Neutrophil (primary cell): ENCODE results near the gene ATP5F1E.
A peak's percentile ranks its signal among the peaks of the same experiment; 100 is the strongest.
"Not testable (repeated sequence)": the region's sequence is repeated elsewhere in the genome, so short reads cannot be mapped to it uniquely, and the experiment has no call there.

Experiments
- H3K27ac ChIP-seq: fragments of 200-600 bp; sonication (generic); 2 replicates; pipeline ENCODE4 v1.5.1; 2016; ENCODE audit warnings: mild to moderate bottlenecking, moderate library complexity
- H3K27me3 ChIP-seq: fragments of 200-600 bp; sonication (generic); 2 replicates; pipeline ENCODE4 v1.6.0; 2016; ENCODE audit warnings: mild to moderate bottlenecking
- H3K36me3 ChIP-seq: fragments of 200-600 bp; sonication (generic); 2 replicates; pipeline ENCODE4 v1.5.1; 2017
- H3K4me1 ChIP-seq, 2 experiments: fragments of 200-600 bp in 1 of 2; sonication (generic) in 1 of 2; 1 replicate in 1 of 2; 2 replicates in 1 of 2; pipeline versions ENCODE4 v1.5.1 to v1.6.1; 2013 to 2016; ENCODE audit warnings: low read depth in 1 of 2, low read length in 1 of 2, mild to moderate bottlenecking in 1 of 2, moderate library complexity in 1 of 2; ENCODE audit not compliant: control insufficient read depth in 1 of 2, insufficient read depth in 1 of 2
- H3K4me3 ChIP-seq, 2 experiments: fragments of 200-600 bp in 1 of 2; sonication (generic) in 1 of 2; 1 replicate in 1 of 2; 2 replicates in 1 of 2; pipeline ENCODE4 v1.5.1; 2013 to 2016; ENCODE audit warnings: low read depth in 1 of 2, low read length in 1 of 2, mild to moderate bottlenecking in 1 of 2, moderate library complexity in 1 of 2
- H3K9me3 ChIP-seq: fragments of 200-600 bp; sonication (generic); 2 replicates; pipeline ENCODE4 v1.5.1; 2016
- TF ChIP-seq, protein P1 (sequence below): fragments of 200-600 bp; sonication (generic); IDR thresholded peaks from 2 replicates; pipeline ENCODE4 v1.5.1; 2016; ENCODE audit warnings: antibody characterized with exemption

ATP5F1E gene

DNA sequence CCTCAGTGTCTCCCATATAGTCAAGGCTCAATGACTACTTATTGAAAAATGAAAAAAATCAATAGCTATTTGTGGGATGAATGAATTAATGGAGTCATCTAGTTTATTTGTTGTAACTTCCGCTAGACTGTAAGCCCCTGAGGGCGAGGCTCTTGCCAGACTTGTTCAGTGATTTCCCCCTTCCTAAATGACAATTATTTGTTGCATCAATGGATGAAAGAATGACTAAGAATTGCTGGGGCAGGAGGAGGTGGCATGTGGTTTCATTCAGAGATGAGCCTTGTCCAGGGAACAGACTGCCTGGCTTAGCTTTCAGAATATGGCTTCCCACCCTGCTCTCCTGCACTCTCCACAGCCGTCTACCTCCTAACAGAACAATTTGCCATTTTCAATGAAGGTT, 11.6 kb upstream of the ATP5F1E start:
- Histone ChIP-seq H3K27me3 (no peaks in the 10 kb centered on the region), H3K36me3 (no peaks in the 10 kb centered on the region), H3K4me1 (peaks cover 22 to 29% of the 10 kb centered on the region in 2 experiments), H3K27ac (no peak overlapping the region), H3K4me3 (peak overlapping the region in 1 of 2 experiments; percentile 87), H3K9me3 (no peaks in the 10 kb centered on the region)
- TF ChIP-seq, protein P1, sequence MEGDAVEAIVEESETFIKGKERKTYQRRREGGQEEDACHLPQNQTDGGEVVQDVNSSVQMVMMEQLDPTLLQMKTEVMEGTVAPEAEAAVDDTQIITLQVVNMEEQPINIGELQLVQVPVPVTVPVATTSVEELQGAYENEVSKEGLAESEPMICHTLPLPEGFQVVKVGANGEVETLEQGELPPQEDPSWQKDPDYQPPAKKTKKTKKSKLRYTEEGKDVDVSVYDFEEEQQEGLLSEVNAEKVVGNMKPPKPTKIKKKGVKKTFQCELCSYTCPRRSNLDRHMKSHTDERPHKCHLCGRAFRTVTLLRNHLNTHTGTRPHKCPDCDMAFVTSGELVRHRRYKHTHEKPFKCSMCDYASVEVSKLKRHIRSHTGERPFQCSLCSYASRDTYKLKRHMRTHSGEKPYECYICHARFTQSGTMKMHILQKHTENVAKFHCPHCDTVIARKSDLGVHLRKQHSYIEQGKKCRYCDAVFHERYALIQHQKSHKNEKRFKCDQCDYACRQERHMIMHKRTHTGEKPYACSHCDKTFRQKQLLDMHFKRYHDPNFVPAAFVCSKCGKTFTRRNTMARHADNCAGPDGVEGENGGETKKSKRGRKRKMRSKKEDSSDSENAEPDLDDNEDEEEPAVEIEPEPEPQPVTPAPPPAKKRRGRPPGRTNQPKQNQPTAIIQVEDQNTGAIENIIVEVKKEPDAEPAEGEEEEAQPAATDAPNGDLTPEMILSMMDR, result no peak

DNA sequence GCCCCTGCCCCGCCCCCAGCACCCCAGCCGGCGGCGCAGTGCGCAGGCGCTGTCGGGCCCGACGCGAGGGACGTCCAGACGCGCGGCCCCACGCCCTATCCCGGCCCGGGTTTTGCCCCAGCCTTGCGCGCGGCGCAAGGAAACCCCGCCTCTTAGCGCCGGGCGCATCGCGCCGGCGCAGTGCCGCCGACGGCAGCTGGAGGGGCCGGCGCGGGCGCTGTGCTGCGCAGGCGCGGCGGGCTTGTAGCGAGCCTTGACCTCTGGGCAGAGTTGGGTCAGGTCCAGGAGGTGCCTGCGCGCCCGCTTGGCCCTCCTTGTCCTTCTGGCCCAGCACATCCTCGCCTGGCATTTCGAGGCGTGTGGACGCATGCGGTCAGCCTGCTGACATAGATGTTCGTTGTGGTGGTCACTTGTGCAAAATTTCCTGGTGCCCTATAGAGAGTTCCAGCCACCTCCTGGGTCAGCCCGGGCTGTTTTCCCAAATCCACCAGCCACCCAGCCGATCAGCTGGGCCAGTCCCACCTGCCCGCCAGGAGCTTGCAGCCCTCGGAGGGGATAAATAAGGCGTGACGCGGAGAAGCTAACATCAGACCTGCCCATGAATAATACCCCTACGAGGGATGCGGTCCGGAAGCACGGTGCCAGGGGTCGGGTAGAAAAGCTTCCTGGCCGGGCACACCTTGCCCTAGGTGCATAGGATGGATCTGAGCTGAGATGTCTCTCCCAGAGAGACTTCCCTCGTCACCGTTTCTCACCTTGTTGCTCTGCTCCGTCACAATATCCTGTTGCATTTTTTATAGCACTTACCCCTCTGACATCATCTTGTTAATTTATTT, 10.9 kb upstream of the ATP5F1E start:
- Histone ChIP-seq H3K4me3 (peak overlapping the region; percentile 87 to 98), H3K36me3 (peaks cover 4% of the 10 kb centered on the region), H3K4me1 (peaks cover 22 to 29% of the 10 kb centered on the region in 2 experiments), H3K9me3 (no peaks in the 10 kb centered on the region), H3K27ac (peak overlapping the region; percentile 75), H3K27me3 (no peaks in the 10 kb centered on the region)
- TF ChIP-seq, protein P1, result peak; percentile 54

DNA sequence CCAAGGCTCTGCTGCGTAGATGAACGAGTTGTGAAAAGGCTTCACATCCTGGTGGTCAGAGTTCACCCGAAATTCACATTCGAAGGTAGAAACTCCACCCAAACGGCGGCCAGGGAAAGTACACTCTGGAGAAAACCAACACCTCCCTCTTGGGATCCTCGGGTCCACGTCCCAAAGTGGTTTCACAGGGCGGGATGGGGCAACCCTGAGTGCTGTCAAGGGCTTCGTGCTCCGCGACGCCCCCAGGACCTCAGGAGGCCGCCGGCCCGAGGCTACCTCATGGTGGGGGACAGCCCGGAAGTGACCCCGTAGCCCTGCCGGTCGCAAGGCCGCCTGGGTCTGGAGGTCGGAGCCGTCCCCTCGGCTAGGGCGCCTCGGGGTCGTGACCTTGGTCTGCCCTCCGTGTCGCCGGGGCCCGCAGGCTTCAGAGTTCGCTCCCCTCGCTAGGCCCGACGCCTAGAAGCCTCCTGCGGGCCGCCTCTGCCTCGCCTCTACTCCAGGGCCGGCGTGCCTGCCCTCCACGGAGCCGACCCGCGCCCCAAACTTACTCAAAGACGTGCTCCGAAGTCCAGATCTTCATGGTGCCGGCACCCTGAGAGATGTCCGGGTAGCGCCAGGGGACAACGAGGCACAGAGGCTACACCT, 10.1 kb upstream of the ATP5F1E start, which contains the start of gene PRELID3B:
Gene PRELID3B (minus strand): TSS at position 636 of the 645 bp plus-strand sequence. CDS start 56 bp downstream, at position 580.
- peak within 1 kb of the TSS; percentile 75 for H3K27ac ChIP-seq
- H3K36me3 ChIP-seq, result peaks cover 11% of the 10 kb centered on the region
- TF ChIP-seq, protein P1, result no peak
- H3K9me3 ChIP-seq, result no peaks in the 10 kb centered on the region
- H3K27me3 ChIP-seq, result no peaks in the 10 kb centered on the region
- H3K4me1 ChIP-seq, result peaks cover 22 to 29% of the 10 kb centered on the region in 2 experiments
- H3K4me3 ChIP-seq, result peak within 1 kb of the TSS; percentile 87 to 98

DNA sequence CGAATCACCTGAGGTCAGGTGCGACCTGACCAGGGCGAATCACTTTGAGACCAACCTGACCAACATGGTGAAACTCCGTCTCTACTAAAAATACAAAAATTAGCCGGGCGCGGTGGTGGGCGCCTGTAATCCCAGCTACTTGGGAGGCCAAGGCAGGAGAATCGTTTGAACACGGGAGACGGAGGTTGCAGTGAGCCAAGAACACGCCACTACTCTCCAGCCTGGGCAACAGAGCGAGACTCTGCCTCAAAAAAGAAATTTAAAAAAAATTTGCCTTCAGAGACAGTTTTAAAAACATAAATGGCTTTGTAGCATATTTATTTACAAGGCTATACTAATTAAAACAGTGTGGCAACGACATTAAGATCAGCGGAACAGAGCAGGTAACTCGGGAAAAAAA, 9.4 kb upstream of the ATP5F1E start:
- H3K4me1 ChIP-seq, result peaks cover 22 to 29% of the 10 kb centered on the region in 2 experiments
- not testable (repeated sequence) for H3K27me3 ChIP-seq, H3K27ac ChIP-seq, H3K9me3 ChIP-seq
- peak overlapping the region in 1 of 2 experiments; percentile 87 for H3K4me3 ChIP-seq
- peaks cover 17% of the 10 kb centered on the region for H3K36me3 ChIP-seq

DNA sequence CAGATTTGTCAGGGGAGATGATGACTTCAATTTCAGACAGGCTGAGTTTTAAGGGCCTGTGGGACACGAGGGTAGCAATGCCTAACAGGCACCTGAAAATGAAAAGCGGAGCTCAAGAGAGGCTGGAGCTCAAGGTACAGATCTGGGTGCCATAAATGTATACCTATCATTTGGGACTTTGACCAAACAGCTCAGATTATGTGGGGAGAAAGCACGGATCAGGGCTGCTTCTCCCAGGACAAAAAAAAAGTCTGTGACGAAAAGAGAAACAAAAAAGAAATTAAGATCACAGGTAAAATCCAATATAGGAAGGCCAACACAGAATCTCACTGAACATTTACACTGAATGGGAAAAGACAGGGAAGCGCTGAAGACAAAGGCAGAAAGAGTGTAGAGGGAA, 8.5 kb upstream of the ATP5F1E start:
- peaks cover 22 to 29% of the 10 kb centered on the region in 2 experiments for H3K4me1 ChIP-seq
- H3K9me3 ChIP-seq, result no peaks in the 10 kb centered on the region
- peaks cover 25% of the 10 kb centered on the region for H3K36me3 ChIP-seq
- H3K27ac ChIP-seq, result no peak overlapping the region
- TF ChIP-seq, protein P1, result no peak
- H3K27me3 ChIP-seq, result no peaks in the 10 kb centered on the region
- no peak overlapping the region for H3K4me3 ChIP-seq

DNA sequence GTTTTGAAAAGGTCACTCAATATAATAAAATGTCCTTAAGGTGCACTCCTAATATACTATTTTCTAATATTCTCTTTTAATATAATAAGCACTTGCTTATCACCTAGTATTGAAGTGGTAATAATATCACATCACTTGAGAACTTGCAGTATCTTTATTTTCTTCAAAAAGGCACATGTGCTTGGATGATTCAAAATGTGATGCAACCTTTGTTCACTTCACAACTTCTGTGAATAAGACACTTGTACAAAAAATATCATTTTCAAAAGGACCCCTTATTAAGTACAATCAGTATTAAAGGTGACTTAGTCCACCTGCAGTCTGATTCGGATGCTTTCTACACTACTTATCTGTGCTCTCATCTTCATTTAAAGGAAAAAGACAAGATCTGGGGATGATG, 7.1 kb upstream of the ATP5F1E start:
- H3K36me3 ChIP-seq, result peaks cover 39% of the 10 kb centered on the region
- no peaks in the 10 kb centered on the region for H3K9me3 ChIP-seq
- H3K4me1 ChIP-seq, result peaks cover 22 to 28% of the 10 kb centered on the region in 2 experiments
- H3K4me3 ChIP-seq, result no peak overlapping the region
- no peaks in the 10 kb centered on the region for H3K27me3 ChIP-seq
- TF ChIP-seq, protein P1, result no peak
- H3K27ac ChIP-seq, result no peak overlapping the region
